ENCODE results near the gene MACROH2A2. TPM values are rescaled to one million over a fixed set of nuclear protein-coding genes. Genes with fewer than 3 reads are reported as not detected.

Gene MACROH2A2
- total RNA-seq, 1 donor from 2014 or later, result 31.2 TPM

GRCh38 chr10:70055550-70055949 lies 2.9 kb downstream of the MACROH2A2 start:
- Mint-ChIP-seq H3K27me3 (ENCODE audit: unreplicated experiment) (no peaks in the 10 kb centered on the region), H3K9me3 (ENCODE audit: unreplicated experiment) (no peaks in the 10 kb centered on the region), H3K27ac (ENCODE audit: unreplicated experiment) (no peak overlapping the region), H3K4me1 (ENCODE audit: unreplicated experiment) (peaks cover 27% of the 10 kb centered on the region), H3K4me3 (ENCODE audit: unreplicated experiment) (no peak overlapping the region), H3K36me3 (ENCODE audit: unreplicated experiment) (peaks cover 2% of the 10 kb centered on the region)
- no peak for TF ChIP-seq CTCF (IDR thresholded peaks at IDR 0.05)
- DNase-seq (ENCODE audit: extremely low spot score, unreplicated experiment), result no peak

- Mint-ChIP-seq H3K27ac (ENCODE audit: unreplicated experiment) (no peak overlapping the region), H3K27me3 (ENCODE audit: unreplicated experiment) (no peaks in the 10 kb centered on the region), H3K4me3 (ENCODE audit: unreplicated experiment) (no peak overlapping the region), H3K9me3 (ENCODE audit: unreplicated experiment) (no peaks in the 10 kb centered on the region), H3K36me3 (ENCODE audit: unreplicated experiment) (peaks cover 2% of the 10 kb centered on the region), H3K4me1 (ENCODE audit: unreplicated experiment) (peaks cover 19% of the 10 kb centered on the region)
- no peak for DNase-seq (ENCODE audit: extremely low spot score, unreplicated experiment)
- TF ChIP-seq CTCF (IDR thresholded peaks at IDR 0.05), result no peak
These were observed 4.7 kb downstream of the MACROH2A2 start for GRCh38 chr10:70057306-70057705.

GRCh38 chr10:70060389-70060788 lies 7.7 kb downstream of the MACROH2A2 start:
- no peak for TF ChIP-seq CTCF (IDR thresholded peaks at IDR 0.05)
- no peak for DNase-seq (ENCODE audit: extremely low spot score, unreplicated experiment)
- no peaks in the 10 kb centered on the region for H3K9me3 Mint-ChIP-seq (ENCODE audit: unreplicated experiment)
- peaks cover 4% of the 10 kb centered on the region for H3K36me3 Mint-ChIP-seq (ENCODE audit: unreplicated experiment)
- no peak overlapping the region for H3K4me3 Mint-ChIP-seq (ENCODE audit: unreplicated experiment)
- H3K27me3 Mint-ChIP-seq (ENCODE audit: unreplicated experiment), result no peaks in the 10 kb centered on the region
- peaks cover 2% of the 10 kb centered on the region for H3K4me1 Mint-ChIP-seq (ENCODE audit: unreplicated experiment)
- no peak overlapping the region for H3K27ac Mint-ChIP-seq (ENCODE audit: unreplicated experiment)

- no peaks in the 10 kb centered on the region for H3K9me3 Mint-ChIP-seq (ENCODE audit: unreplicated experiment)
- DNase-seq (ENCODE audit: extremely low spot score, unreplicated experiment), result no peak
- H3K4me3 Mint-ChIP-seq (ENCODE audit: unreplicated experiment), result no peak overlapping the region
- no peak for TF ChIP-seq CTCF (IDR thresholded peaks at IDR 0.05)
- H3K27me3 Mint-ChIP-seq (ENCODE audit: unreplicated experiment), result no peaks in the 10 kb centered on the region
- no peaks in the 10 kb centered on the region for H3K4me1 Mint-ChIP-seq (ENCODE audit: unreplicated experiment)
- peaks cover 5% of the 10 kb centered on the region for H3K36me3 Mint-ChIP-seq (ENCODE audit: unreplicated experiment)
- H3K27ac Mint-ChIP-seq (ENCODE audit: unreplicated experiment), result no peak overlapping the region
These were observed 10.9 kb downstream of the MACROH2A2 start for GRCh38 chr10:70063418-70064098.

- no peak for DNase-seq (ENCODE audit: extremely low spot score, unreplicated experiment)
- no peaks in the 10 kb centered on the region for H3K4me1 Mint-ChIP-seq (ENCODE audit: unreplicated experiment)
- no peak for TF ChIP-seq CTCF (IDR thresholded peaks at IDR 0.05)
- H3K9me3 Mint-ChIP-seq (ENCODE audit: unreplicated experiment), result no peaks in the 10 kb centered on the region
- no peaks in the 10 kb centered on the region for H3K27me3 Mint-ChIP-seq (ENCODE audit: unreplicated experiment)
- H3K36me3 Mint-ChIP-seq (ENCODE audit: unreplicated experiment), result peaks cover 5% of the 10 kb centered on the region
- H3K27ac Mint-ChIP-seq (ENCODE audit: unreplicated experiment), result no peak overlapping the region
- no peak overlapping the region for H3K4me3 Mint-ChIP-seq (ENCODE audit: unreplicated experiment)
These were observed 11.8 kb downstream of the MACROH2A2 start for GRCh38 chr10:70064486-70064885.
